ENCODE data around the gene CYP26A1.

DNA sequence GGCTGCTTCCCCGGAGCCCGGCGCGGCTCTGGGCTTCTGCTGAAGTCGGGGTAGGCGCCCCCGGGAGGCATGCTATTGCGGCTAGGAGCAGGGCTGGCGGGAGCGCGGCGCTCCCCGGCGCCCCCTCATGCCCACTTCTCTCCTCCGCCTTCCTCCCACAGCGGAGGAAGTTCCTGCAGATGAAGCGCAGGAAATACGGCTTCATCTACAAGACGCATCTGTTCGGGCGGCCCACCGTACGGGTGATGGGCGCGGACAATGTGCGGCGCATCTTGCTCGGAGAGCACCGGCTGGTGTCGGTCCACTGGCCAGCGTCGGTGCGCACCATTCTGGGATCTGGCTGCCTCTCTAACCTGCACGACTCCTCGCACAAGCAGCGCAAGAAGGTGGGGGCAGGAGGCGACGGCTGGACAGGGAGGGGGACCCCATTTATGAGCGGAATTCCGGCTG is 479 bp downstream of the CYP26A1 start:
- TF ChIP-seq, protein P1, sequence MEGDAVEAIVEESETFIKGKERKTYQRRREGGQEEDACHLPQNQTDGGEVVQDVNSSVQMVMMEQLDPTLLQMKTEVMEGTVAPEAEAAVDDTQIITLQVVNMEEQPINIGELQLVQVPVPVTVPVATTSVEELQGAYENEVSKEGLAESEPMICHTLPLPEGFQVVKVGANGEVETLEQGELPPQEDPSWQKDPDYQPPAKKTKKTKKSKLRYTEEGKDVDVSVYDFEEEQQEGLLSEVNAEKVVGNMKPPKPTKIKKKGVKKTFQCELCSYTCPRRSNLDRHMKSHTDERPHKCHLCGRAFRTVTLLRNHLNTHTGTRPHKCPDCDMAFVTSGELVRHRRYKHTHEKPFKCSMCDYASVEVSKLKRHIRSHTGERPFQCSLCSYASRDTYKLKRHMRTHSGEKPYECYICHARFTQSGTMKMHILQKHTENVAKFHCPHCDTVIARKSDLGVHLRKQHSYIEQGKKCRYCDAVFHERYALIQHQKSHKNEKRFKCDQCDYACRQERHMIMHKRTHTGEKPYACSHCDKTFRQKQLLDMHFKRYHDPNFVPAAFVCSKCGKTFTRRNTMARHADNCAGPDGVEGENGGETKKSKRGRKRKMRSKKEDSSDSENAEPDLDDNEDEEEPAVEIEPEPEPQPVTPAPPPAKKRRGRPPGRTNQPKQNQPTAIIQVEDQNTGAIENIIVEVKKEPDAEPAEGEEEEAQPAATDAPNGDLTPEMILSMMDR (IDR thresholded peaks at IDR 0.05): no peak
- TF ChIP-seq POLR2AphosphoS5 (IDR thresholded peaks at IDR 0.05) (no peak), POLR2A (IDR thresholded peaks at IDR 0.05) (no peak), EP300 (IDR thresholded peaks at IDR 0.05) (no peak)
